ENCODE results near the gene IZUMO1R.
"Not testable (repeated sequence)": the region's sequence is repeated elsewhere in the genome, so short reads cannot be mapped to it uniquely, and the experiment has no call there.

IZUMO1R gene

GRCh38 chr11:94303966-94304958, at the start of gene IZUMO1R:
Gene IZUMO1R, plus strand, starts transcription at chr11:94304580. Its CDS starts 1,057 bp downstream, at chr11:94305637.
- DNase-seq: no peak

- DNase-seq: no peak
Observed at GRCh38 chr11:94271885-94272372, 32.5 kb upstream of the IZUMO1R start.

DNA sequence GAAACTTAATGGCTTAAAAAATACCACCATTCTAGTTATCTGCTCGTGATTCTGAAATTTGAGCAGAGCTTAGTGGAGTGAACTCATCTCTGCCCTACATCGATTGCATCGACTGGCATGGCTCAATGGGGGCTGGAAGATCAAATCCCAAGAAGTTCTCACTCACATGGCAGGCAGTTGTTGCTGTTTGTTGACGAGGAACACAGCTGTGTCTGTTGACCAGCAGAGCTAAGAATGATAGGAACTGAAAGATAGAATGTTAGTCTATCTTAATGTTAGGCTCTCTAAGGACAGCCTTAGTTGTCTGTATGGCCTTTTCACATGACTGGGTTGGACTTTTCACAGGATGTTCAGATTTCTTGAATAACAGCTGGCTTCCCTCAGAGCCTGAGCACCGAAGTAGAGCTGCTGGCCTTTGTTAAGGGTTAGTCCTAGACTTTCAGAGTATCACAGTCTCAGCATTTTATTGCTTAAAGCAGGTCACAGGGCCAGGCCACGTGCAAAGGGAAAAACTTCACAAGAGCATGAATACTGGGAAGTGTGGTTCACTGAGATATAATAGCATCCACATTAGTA, 31.6 kb upstream of the IZUMO1R start:
- no peak for DNase-seq

DNA sequence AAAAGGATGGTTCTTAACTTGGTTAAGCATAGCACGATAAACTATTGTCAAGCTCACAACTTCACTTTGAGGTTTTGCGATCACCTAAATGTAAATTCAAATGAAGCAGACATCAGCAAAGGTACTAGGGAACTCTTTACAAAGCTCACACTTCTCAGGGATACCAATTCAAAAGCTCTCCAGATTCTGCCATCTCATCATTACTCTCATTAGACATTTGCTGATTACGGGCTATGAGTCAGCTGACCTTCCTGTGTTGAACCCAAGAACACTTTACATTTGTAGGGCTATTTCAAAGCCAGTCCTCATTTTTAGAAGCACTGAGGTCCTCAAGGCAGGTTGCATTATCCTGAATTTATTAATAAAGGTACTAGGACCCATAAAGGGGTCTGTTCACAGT, 28.4 kb upstream of the IZUMO1R start:
- no peak for DNase-seq

DNA sequence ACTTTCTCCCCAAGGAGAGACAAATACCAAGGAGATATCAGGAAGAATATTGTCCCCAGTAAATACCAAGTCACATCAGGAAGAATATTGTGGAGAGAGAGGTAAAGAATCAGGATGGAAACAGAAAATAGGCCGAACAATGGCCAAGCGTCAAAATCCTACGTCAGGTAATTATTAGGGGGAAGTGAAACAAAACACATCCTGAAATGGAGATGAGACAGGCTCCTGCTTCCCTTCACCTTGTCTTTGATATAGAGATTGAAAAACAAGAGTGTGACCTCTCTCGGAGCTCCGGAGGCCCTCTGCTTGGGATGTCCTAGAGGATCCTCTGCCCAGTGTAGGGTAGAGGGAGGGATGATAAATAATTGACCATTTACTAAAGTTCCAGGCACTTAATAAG, 27.4 kb upstream of the IZUMO1R start:
- DNase-seq: no peak

DNA sequence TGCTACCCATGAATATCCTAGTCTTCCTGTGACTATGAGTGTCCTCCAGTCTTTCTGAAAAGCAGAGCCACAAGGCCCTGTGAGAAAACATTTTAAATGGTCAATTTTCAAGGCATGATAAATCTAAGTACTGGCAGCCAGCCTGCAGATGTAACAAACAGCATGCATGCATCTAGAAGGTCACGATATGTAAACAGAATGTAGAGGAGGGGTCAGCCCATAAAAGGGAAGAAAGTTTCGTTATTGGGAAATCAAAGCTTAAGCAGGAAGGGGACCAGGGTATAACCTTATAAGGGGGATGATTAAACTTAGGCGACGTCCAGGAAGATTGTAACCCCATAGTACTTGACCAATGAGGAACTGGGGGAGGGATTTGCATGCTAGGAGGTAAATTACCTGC, 26.2 kb upstream of the IZUMO1R start:
- DNase-seq: not testable (repeated sequence)

- DNase-seq: no peak
Observed at GRCh38 chr11:94279996-94280395, 24.4 kb upstream of the IZUMO1R start.

DNA sequence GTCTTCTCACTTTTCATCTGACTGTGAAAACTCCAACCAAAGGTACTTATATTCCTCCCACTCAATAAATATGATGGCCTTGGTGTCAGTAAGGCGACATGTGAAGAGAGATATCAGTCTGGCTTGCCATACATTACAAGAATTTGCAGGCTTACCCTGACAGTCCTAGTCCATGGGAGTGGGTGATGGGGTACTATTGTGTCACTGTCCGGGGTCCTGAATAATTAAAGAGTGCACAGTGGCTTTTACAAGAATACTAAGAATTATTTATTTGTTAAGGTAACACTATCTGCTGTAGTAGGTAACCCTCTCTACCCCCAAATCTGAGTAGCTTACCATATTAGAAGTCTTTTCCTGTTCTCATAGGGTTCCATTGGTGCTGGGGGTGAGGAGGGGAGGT, 23.1 kb upstream of the IZUMO1R start:
- DNase-seq: no peak

DNA sequence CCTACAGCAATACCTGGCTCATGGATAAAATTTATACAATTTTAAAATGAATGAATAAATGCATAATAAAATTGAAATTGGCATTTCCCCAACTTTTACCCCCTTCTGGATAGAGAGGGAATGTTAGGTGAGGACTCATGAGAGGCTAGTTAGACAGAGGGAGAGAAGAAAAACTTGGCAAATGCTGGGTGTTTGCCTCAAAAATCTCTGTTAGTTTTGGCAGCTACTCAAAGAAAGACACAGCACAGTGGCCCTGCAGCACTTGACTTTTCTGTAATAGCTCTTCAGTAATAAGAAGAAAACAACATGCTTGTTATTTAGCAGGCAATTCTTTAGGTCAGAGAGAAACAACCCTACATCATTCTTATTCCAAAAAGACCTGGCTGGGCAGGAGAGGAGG, 20.7 kb upstream of the IZUMO1R start:
- DNase-seq: no peak

DNA sequence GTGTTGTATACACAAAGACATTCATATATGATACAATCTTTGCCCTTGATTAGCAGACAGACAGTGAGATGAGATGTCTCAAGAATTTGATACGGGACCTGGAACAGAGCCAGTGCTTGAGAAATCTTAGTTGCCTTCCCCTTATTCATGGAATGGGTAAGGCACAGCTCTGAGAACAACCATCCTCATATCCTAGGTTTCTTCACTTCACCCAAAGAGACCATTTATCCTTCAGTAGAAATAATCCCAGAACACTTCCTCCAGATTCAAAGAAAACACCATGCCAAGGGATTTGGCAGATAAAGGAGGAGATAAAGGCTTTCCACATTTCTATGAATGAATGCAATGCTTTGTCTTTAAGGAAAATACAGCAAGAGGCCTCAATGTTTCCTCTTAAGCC, 8.8 kb upstream of the IZUMO1R start:
- no peak for DNase-seq

DNA sequence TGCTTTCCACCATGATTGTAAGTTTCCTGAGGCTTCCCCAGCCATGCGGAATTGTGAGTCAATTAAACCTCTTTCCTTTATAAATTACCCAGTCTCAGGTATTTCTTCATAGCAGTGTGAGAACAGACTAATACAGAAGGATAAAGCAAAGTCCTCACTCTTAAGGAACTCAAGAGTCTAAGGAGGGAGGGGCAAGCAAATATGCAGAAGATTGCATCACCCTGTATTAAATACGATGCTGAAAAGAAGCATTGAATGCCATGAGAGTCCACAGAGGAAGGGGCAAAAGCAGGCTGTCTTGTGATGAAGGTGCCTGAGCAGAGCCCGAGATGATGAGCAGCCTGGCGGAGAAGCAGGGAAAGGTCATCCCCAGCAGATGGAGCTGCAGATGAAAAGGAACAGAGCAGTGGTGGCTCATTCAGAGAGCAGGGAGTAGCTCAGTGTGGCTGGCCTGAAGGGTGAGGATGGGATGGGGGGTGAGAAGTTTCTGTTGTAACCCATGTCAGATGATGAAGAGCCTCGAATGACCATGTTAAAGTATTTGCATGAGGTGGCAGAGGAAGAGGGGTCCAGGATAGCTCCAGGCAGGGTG, 6.3 kb upstream of the IZUMO1R start:
- no peak for DNase-seq

GRCh38 chr11:94302776-94303175, 1.6 kb upstream of the IZUMO1R start:
- no peak for DNase-seq

- no peak for DNase-seq
Observed at GRCh38 chr11:94305146-94305545, 766 bp downstream of the IZUMO1R start.

GRCh38 chr11:94307101-94307791, 2.9 kb downstream of the IZUMO1R start:
- no peak for DNase-seq

GRCh38 chr11:94308024-94308423, 3.6 kb downstream of the IZUMO1R start:
- no peak for DNase-seq

- DNase-seq: no peak
Observed at GRCh38 chr11:94309757-94310156, 5.4 kb downstream of the IZUMO1R start.

- no peak for DNase-seq
Observed at GRCh38 chr11:94310191-94310875, 6.0 kb downstream of the IZUMO1R start.

DNA sequence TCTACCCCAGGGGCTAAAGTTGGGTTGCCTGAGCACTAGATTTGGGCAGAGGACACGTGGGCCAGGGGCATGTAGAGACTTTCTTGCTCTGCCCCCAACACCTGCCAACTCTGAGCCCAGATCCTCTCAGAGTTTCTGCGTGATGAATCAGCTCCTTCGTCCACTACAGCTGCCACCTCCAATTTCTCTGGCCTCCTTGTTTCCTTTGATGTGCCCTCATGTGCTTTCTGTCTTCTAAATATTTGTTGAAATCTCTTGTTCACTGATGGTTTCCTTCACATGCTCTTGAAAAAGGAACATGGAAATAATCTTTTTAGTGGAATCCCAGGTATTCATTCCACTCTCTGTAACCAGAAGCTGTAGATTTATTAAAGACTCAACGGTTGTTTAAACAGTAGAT, 8.0 kb downstream of the IZUMO1R start:
- no peak for DNase-seq

GRCh38 chr11:94314064-94314463, 9.7 kb downstream of the IZUMO1R start:
- DNase-seq: no peak

- no peak for DNase-seq
Observed at GRCh38 chr11:94315664-94316063, 11.3 kb downstream of the IZUMO1R start.

DNA sequence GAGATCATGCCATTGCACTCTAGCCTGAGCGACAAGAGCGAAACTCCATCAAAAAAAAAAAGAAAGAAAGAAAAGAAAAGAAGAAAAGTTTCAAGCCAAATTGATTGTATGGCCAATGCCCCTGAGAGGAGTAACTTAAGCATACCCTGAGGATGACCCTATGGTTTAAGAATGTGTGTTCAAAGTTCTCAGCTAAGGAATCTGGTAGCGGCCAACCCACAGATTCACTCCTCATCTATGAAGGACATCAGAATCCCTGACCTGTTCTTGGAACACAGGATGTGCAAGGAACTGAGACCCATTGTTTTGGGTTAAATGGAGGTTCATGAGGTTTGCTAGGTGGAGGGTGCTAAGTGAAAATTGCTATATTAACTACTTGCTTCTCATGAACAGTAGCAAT, 18.1 kb downstream of the IZUMO1R start:
- no peak for DNase-seq

- peak; percentile 10 to 27 for DNase-seq
Observed at GRCh38 chr11:94325681-94326080, 21.3 kb downstream of the IZUMO1R start.

Measured in stimulated activated CD4-positive, alpha-beta T cell treated with anti-CD3 and anti-CD28 coated beads, Interleukin-4, amount 100 ng/mL, for 4 hours (primary cell).